Stimulated activated effector memory CD8-positive, alpha-beta T cell treated with anti-CD3 and anti-CD28 coated beads, Interleukin-12 subunit alpha, Interleukin-12 subunit beta, amount 100 ng/mL, for 72 hours (primary cell): ENCODE measurements around the gene C6orf47.
A peak's percentile ranks its signal among the peaks of the same experiment; 100 is the strongest.

Source experiments
- ATAC-seq: fragments of 150-1000 bp; cut with Tn5 transposase; 2 replicates; pipeline ENCODE4 v1.10.0; 2021
- DNase-seq, 2 donors: peaks; one replicate each; pipeline ENCODE4 v3.0.0; 2021 to 2022; ENCODE audit warnings: low spot score in 2 of 2
- H3K27ac Mint-ChIP-seq: one replicate; pipeline ENCODE4 v1.8.0; 2022; ENCODE audit warnings: mild to moderate bottlenecking, mixed read lengths
- H3K36me3 Mint-ChIP-seq: one replicate; pipeline ENCODE4 v1.8.0; 2022; ENCODE audit warnings: mild to moderate bottlenecking, mixed read lengths
- H3K4me1 Mint-ChIP-seq: one replicate; pipeline ENCODE4 v1.8.0; 2022; ENCODE audit warnings: mixed read lengths
- H3K4me3 Mint-ChIP-seq: one replicate; pipeline ENCODE4 v1.8.0; 2022; ENCODE audit warnings: mild to moderate bottlenecking, mixed read lengths
- H3K9me3 Mint-ChIP-seq: one replicate; pipeline ENCODE4 v1.8.0; 2022; ENCODE audit warnings: mixed read lengths

The C6orf47 gene

GRCh38 chr6:31669676-31670075 is 9.1 kb upstream of the C6orf47 start, which contains the start of gene LY6G5B:
LY6G5B (plus strand) TSS chr6:31669976; CDS start chr6:31670951, 975 bp downstream.
- ATAC-seq (no peak), DNase-seq (no peak)
- Mint-ChIP-seq H3K27ac (peak within 1 kb of the TSS; percentile 58), H3K4me1 (peaks cover 33% of the 10 kb centered on the region), H3K36me3 (peaks cover 99% of the 10 kb centered on the region), H3K9me3 (no peaks in the 10 kb centered on the region), H3K4me3 (no peak within 1 kb of the TSS)

DNA sequence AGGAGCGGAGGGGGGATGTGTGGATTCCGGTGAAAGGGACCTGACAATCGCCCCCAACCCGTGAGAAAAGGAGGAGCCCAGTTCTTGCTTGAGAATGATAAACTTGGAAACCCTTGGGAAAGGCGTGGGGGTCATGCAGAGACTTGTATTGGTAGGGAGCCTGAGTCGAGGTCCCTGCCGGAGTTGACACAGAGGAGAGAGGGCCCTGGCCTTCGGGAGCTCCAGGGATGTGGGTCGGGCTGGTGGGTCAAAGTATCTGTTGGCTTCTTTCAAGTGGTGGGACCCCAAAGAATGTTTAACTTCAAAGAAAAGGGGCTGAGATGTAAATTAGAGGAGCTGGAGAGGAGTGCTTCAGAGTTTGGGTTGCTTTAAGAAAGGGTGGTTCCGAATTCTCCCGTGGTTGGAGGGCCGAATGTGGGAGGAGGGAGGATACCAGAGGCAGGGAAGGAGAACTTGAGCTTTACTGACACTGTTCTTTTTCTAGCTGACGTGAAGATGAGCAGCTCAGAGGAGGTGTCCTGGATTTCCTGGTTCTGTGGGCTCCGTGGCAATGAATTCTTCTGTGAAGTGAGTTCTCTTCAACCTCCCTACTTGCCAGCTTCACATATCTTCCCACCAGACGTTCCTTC is 5.9 kb upstream of the C6orf47 start:
- no peak for ATAC-seq
- no peaks in the 10 kb centered on the region for H3K9me3 Mint-ChIP-seq

GRCh38 chr6:31665501-31666336 is 5.1 kb upstream of the C6orf47 start, which contains the start of gene CSNK2B:
CSNK2B (plus strand) TSS chr6:31666080; CDS start chr6:31666832, 752 bp downstream.
- Mint-ChIP-seq H3K36me3 (peaks cover 99% of the 10 kb centered on the region), H3K4me3 (peak within 1 kb of the TSS; percentile 95), H3K4me1 (peaks cover 70% of the 10 kb centered on the region), H3K9me3 (no peaks in the 10 kb centered on the region), H3K27ac (peak within 1 kb of the TSS; percentile 99)
- DNase-seq = peak; percentile 87 to 98
- peak; percentile 91 for ATAC-seq

More for the DNA sequence above, 5.9 kb upstream of the C6orf47 start:
- Mint-ChIP-seq H3K27ac (peak overlapping the region; percentile 99), H3K4me3 (peak overlapping the region; percentile 95), H3K36me3 (peaks cover 99% of the 10 kb centered on the region), H3K4me1 (peaks cover 63% of the 10 kb centered on the region)
- DNase-seq = no peak

DNA sequence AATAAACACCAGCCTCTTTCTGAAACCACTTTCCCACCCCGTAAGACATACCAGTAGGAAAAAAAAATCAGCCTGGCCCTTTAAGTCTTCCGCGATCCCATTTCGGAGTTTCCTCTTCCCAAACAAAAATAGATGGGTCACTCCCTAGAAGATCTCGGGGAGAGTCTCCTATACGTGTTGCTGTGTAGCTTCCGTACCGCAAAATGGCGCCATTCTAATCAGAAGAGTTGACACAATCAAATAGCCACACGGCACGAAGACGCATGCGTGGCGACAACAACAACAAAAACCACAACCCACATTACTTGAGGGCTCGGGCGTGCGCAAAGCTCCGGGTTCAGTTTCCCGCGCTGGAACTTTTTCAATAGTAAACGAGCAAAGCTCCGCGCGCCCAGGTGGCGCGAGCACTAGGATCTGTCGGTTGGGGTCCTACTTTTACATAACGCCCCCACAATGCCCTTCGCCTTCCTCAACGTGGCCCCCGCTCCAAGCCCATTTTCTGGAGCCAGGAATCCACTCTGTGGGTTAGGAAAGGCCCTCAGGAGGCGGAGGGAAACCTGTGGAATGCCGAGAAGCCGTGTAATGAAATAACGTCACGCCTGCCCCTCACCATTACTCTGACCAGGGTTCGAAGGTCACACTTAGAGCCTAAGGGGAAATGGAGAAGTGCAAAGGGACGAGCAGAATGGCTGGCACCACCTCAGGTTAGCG is 4.4 kb upstream of the C6orf47 start, which contains the start of gene GPANK1:
Gene GPANK1, minus strand, starts transcription at position 208 of the 711 bp plus-strand sequence. CDS start 519 bp downstream, outside the sequence.
- H3K4me1 Mint-ChIP-seq = peaks cover 67% of the 10 kb centered on the region
- peak within 1 kb of the TSS; percentile 95 for H3K4me3 Mint-ChIP-seq
- H3K36me3 Mint-ChIP-seq = peaks cover 99% of the 10 kb centered on the region
- ATAC-seq (peak; percentile 63), DNase-seq (peak; percentile 70 to 93)
- H3K9me3 Mint-ChIP-seq = no peaks in the 10 kb centered on the region
- H3K27ac Mint-ChIP-seq = peak within 1 kb of the TSS; percentile 99

DNA sequence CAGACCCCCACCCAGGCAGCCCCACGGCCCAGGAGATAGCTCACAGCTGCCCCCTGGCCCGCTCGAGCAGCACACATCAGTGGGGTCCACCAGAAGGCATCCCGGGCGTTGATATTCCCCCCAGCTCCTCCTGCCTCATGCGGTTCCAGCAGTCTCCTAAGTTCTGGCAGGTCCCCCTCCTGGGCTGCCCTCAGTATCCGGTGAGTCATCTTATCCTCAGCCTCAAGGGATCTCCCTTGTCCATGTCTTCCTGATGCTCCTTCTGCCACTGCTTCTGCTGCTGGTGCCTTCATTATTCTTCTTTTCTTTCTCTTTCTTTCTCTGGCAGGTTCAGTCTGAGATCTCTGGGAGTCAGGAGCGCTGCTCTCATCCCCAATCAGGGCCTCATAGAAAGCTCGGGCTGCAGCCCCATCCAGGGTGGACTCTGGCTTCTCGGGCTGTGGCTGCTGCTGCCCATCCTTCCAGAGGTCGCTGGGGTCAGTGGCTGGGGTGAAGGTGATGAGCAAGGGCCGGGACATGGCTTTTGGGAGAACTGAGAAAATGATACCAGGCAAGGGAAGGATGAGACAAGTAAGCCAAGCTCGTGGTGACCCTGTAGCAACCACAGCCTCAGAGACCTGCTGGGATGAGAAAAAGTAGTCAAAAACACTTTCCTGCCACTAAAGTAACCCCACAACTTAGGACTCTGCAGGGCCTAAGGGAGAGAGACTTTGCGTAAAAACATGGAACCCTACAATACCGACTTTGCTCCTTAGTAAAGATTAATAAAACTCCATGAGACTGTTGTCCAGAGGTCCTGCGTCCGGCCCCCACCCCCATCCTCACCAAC is 3.6 kb upstream of the C6orf47 start:
- ATAC-seq (no peak), DNase-seq (peak in 1 of 2 donors; percentile 62)
- Mint-ChIP-seq H3K36me3 (peaks cover 97% of the 10 kb centered on the region), H3K4me3 (peak overlapping the region; percentile 95), H3K27ac (peak overlapping the region; percentile 99), H3K4me1 (peaks cover 75% of the 10 kb centered on the region), H3K9me3 (no peaks in the 10 kb centered on the region)

GRCh38 chr6:31663126-31663960 is 2.8 kb upstream of the C6orf47 start:
- Mint-ChIP-seq H3K36me3 (peaks cover 97% of the 10 kb centered on the region), H3K4me1 (peaks cover 83% of the 10 kb centered on the region), H3K27ac (peak overlapping the region; percentile 99), H3K4me3 (peak overlapping the region; percentile 95), H3K9me3 (no peaks in the 10 kb centered on the region)
- ATAC-seq (no peak), DNase-seq (no peak)

DNA sequence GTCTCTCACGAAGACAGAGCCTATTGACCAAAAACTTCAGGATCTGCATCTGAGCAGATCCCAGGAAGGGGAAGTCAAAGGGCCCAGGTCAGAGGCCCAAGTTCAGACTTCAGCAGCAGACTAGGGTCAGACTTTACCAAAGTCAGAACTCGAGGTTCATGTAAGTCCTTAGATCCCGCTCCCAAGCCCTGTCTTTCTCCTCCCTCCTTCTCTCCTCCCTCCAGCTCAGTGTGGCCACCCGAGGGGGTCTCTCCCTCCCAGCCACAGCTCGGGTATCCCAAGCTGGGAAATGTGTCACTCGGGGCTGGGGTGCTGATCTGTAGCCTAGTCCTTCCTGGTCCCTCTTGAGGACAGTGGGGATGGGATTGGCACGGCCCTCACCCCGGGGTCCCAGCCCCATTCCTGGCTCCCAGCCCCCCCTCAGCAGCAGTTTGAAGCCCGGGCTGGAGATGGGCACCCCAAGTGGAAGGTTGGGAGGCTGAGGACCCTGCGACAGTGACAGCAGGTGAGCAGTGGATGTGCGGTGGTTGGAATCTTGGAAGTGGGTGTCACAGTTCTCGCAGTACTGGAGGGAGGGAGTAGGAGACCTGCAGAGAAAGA is 1.6 kb upstream of the C6orf47 start:
- H3K9me3 Mint-ChIP-seq = no peaks in the 10 kb centered on the region
- no peak overlapping the region for H3K27ac Mint-ChIP-seq
- peaks cover 83% of the 10 kb centered on the region for H3K4me1 Mint-ChIP-seq
- DNase-seq = no peak
- peaks cover 97% of the 10 kb centered on the region for H3K36me3 Mint-ChIP-seq
- H3K4me3 Mint-ChIP-seq = peak overlapping the region; percentile 95
- no peak for ATAC-seq

- Mint-ChIP-seq H3K36me3 (peaks cover 97% of the 10 kb centered on the region), H3K4me3 (peak overlapping the region; percentile 95), H3K9me3 (no peaks in the 10 kb centered on the region), H3K27ac (peak overlapping the region; percentile 94), H3K4me1 (peaks cover 80% of the 10 kb centered on the region)
- DNase-seq (no peak), ATAC-seq (no peak)
Observed at GRCh38 chr6:31661262-31662123, 915 bp upstream of the C6orf47 start.

- ATAC-seq = peak; percentile 65
- Mint-ChIP-seq H3K4me1 (peaks cover 84% of the 10 kb centered on the region), H3K36me3 (peaks cover 98% of the 10 kb centered on the region), H3K9me3 (no peaks in the 10 kb centered on the region), H3K27ac (peak overlapping the region; percentile 94), H3K4me3 (peak overlapping the region; percentile 95)
- DNase-seq = peak in 1 of 2 donors; percentile 57
Observed at GRCh38 chr6:31659649-31660380, 763 bp downstream of the C6orf47 start.

DNA sequence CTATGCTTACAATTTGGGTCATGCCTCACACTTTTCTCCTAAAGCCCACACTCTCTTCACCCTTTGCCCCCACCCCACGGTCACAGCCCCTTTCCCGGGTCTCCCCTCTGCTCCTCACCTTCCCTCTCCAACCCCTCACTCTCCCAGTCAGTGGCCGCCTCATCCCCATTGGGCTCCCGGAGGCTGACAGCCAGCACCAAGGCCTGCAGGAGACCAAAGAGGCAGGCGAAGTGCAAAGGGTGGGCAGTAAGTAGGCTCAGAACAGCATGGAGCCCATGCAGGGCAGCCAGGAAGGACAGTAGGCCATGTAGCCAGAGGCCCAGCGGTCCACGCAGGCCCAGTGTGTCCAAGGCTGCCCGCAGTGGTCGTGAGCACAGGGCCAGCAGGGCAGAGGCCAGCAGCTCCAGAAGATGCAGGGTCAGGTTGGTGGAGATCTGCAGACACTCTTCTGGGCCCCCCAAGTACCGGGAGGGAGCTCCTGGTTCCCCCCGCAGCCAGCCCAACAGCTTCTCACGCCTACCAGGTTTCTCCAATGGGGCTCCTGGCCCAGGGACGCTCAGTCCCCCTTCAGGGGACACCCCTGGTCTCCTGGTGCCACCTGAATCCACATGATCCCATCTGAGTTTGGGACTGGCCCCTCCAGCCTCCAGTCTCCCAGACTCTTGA is 1.5 kb downstream of the C6orf47 start:
- Mint-ChIP-seq H3K4me3 (peak overlapping the region; percentile 95), H3K9me3 (no peaks in the 10 kb centered on the region), H3K27ac (peak overlapping the region; percentile 94), H3K36me3 (peaks cover 91% of the 10 kb centered on the region), H3K4me1 (peaks cover 78% of the 10 kb centered on the region)
- DNase-seq (no peak), ATAC-seq (no peak)

GRCh38 chr6:31658158-31658688 is 2.4 kb downstream of the C6orf47 start:
- Mint-ChIP-seq H3K36me3 (peaks cover 83% of the 10 kb centered on the region), H3K9me3 (no peaks in the 10 kb centered on the region), H3K27ac (peak overlapping the region; percentile 94), H3K4me3 (peak overlapping the region; percentile 95), H3K4me1 (peaks cover 69% of the 10 kb centered on the region)
- DNase-seq (no peak), ATAC-seq (no peak)
